H1 (cell line): ENCODE results near the gene ST6GALNAC3. TPM values are rescaled to one million over a fixed set of nuclear protein-coding genes. Genes with fewer than 3 reads are reported as not detected.

ENCODE experiments used
- CTCF ChIA-PET: fragments of 300-600 bp; sonication (Branson Sonifier 250); formaldehyde crosslinking; loops from one replicate; lab custom pipeline; 2021; ENCODE audit not compliant: partially characterized antibody; lab: Charles Lee
- POLR2A ChIA-PET: fragments of 300-600 bp; sonication (Branson Sonifier 250); formaldehyde crosslinking; loops from one replicate; lab custom pipeline; 2021; ENCODE audit warnings: inconsistent platforms; ENCODE audit not compliant: partially characterized antibody; lab: Charles Lee
- DNase-seq, 2 experiments: peaks; one replicate each; pipeline versions ENCODE4 v3.0.0 to v3.0.0-alpha.2; 2010 to 2022; ENCODE audit warnings: low spot score in 2 of 2, low read depth in 1 of 2, mixed read lengths in 1 of 2
- FAIRE-seq: peaks from 2 replicates; lab custom pipeline; 2011; peaks lifted over from hg19 to GRCh38; lab: Jason Lieb, UNC
- H2AFZ ChIP-seq: 2 replicates; pipeline ENCODE4 v1.8.1; 2012; ENCODE audit warnings: low read length, inconsistent platforms
- H2AK5ac ChIP-seq: 2 replicates; pipeline ENCODE4 v1.6.1; 2013; ENCODE audit warnings: low read depth, low read length
- H2BK120ac ChIP-seq: replicated peaks from 2 replicates; pipeline ENCODE3; 2013; ENCODE audit warnings: low read depth, low read length, inconsistent platforms
- H2BK12ac ChIP-seq: 2 replicates; pipeline ENCODE4 v1.6.1; 2013; ENCODE audit warnings: low read depth, low read length
- H2BK15ac ChIP-seq: 2 replicates; pipeline ENCODE4 v1.6.1; 2013; ENCODE audit warnings: low read length
- H2BK20ac ChIP-seq: 2 replicates; pipeline ENCODE4 v1.6.1; 2013; ENCODE audit warnings: low read length
- H2BK5ac ChIP-seq: 2 replicates; pipeline ENCODE4 v1.6.1; 2013; ENCODE audit warnings: low read depth, low read length
- H3K14ac ChIP-seq: 2 replicates; pipeline ENCODE4 v1.6.1; 2013; ENCODE audit warnings: inconsistent platforms; ENCODE audit not compliant: insufficient read length
- H3K18ac ChIP-seq: 2 replicates; pipeline ENCODE4 v1.6.1; 2013; ENCODE audit warnings: low read length; ENCODE audit errors: extremely low read depth
- H3K23ac ChIP-seq: 2 replicates; pipeline ENCODE4 v1.6.1; 2013; ENCODE audit warnings: inconsistent platforms; ENCODE audit not compliant: insufficient read length
- H3K23me2 ChIP-seq: 2 replicates; pipeline ENCODE4 v1.6.1; 2013; ENCODE audit warnings: low read depth, low read length
- H3K27ac ChIP-seq: 2 replicates; pipeline ENCODE4 v1.6.1; 2011; ENCODE audit warnings: low read depth, low read length, inconsistent platforms
- H3K27me3 ChIP-seq, 4 experiments: replicated peaks in 1 of 4; 1 replicate in 1 of 4; 2 replicates in 3 of 4; pipeline versions ENCODE4 v1.6.1 to v1.8.1; 2011 to 2013; ENCODE audit warnings: low read length in 3 of 4, mild to moderate bottlenecking in 3 of 4, inconsistent platforms in 2 of 4, mixed read lengths in 2 of 4, moderate library complexity in 1 of 4; ENCODE audit not compliant: control insufficient read depth in 3 of 4, insufficient read depth in 3 of 4; ENCODE audit errors: extremely low read depth in 1 of 4
- H3K36me3 ChIP-seq, 4 experiments: 2 replicates each; pipeline versions ENCODE4 v1.6.1 to v1.8.1; 2011 to 2013; ENCODE audit warnings: mild to moderate bottlenecking in 4 of 4, low read length in 3 of 4, moderate library complexity in 2 of 4, control low read depth in 1 of 4, inconsistent platforms in 1 of 4; ENCODE audit not compliant: insufficient read depth in 4 of 4, control insufficient read depth in 2 of 4
- H3K4ac ChIP-seq: replicated peaks from 2 replicates; pipeline ENCODE3; 2013; ENCODE audit warnings: low read length, low read depth, mixed read lengths, inconsistent platforms; ENCODE audit not compliant: insufficient read length
- H3K4me1 ChIP-seq, 4 experiments: replicated peaks in 1 of 4; 1 replicate in 1 of 4; 2 replicates in 3 of 4; pipeline versions ENCODE4 v1.6.1 to v1.8.1; 2011 to 2013; ENCODE audit warnings: low read length in 3 of 4, inconsistent platforms in 2 of 4, mixed read lengths in 1 of 4; ENCODE audit not compliant: insufficient read depth in 4 of 4, control insufficient read depth in 3 of 4
- H3K4me2 ChIP-seq, 2 experiments: 2 replicates each; pipeline versions ENCODE4 v1.6.1 to v1.8.1; 2011 to 2013; ENCODE audit warnings: low read depth in 2 of 2, low read length in 2 of 2, control low read depth in 1 of 2, inconsistent platforms in 1 of 2, mild to moderate bottlenecking in 1 of 2; ENCODE audit not compliant: insufficient read depth in 1 of 2
- H3K4me3 ChIP-seq, 4 experiments: fragments of 200-600, 300-600 bp in 1 of 4; sonication (generic), shearing (Covaris generic), sonication (Bioruptor Twin) in 1 of 4; 2 replicates each; pipeline versions ENCODE4 v1.5.1 to v1.8.1; 2011 to 2016; ENCODE audit warnings: low read length in 4 of 4, low read depth in 3 of 4, control low read depth in 2 of 4, inconsistent platforms in 2 of 4, mild to moderate bottlenecking in 2 of 4, mixed read lengths in 1 of 4, moderate library complexity in 1 of 4; ENCODE audit not compliant: insufficient read depth in 2 of 4; ENCODE audit errors: extremely low read depth in 1 of 4
- H3K56ac ChIP-seq: replicated peaks from 2 replicates; pipeline ENCODE3; 2013; ENCODE audit warnings: low read depth, mild to moderate bottlenecking, mixed read lengths, low read length, inconsistent platforms; ENCODE audit not compliant: insufficient read length
- H3K79me1 ChIP-seq: 2 replicates; pipeline ENCODE4 v1.6.1; 2013; ENCODE audit warnings: low read depth, low read length, control low read depth
- H3K79me2 ChIP-seq, 2 experiments: 2 replicates each; pipeline versions ENCODE4 v1.6.1 to v1.8.1; 2012 to 2013; ENCODE audit warnings: low read length in 2 of 2, mild to moderate bottlenecking in 2 of 2, inconsistent platforms in 1 of 2; ENCODE audit not compliant: insufficient read depth in 2 of 2, control insufficient read depth in 1 of 2
- H3K9ac ChIP-seq, 4 experiments: replicated peaks in 1 of 4; 1 replicate in 1 of 4; 2 replicates in 3 of 4; pipeline versions ENCODE4 v1.6.1 to v1.8.1; 2011 to 2013; ENCODE audit warnings: low read depth in 3 of 4, low read length in 3 of 4, control low read depth in 2 of 4, mild to moderate bottlenecking in 2 of 4, moderate library complexity in 2 of 4, inconsistent platforms in 1 of 4; ENCODE audit errors: extremely low read depth in 1 of 4
- H3K9me3 ChIP-seq, 2 experiments: 2 replicates each; pipeline versions ENCODE4 v1.6.1 to v1.8.1; 2012 to 2013; ENCODE audit warnings: mild to moderate bottlenecking in 2 of 2, moderate library complexity in 2 of 2, control low read depth in 1 of 2, inconsistent platforms in 1 of 2, low read depth in 1 of 2, low read length in 1 of 2, mixed read lengths in 1 of 2; ENCODE audit not compliant: insufficient read depth in 2 of 2
- H4K20me1 ChIP-seq, 2 experiments: replicated peaks in 1 of 2; 2 replicates each; pipeline versions ENCODE3 to v1.8.1; 2011 to 2013; ENCODE audit warnings: inconsistent platforms in 2 of 2, low read length in 2 of 2, mild to moderate bottlenecking in 1 of 2; ENCODE audit not compliant: insufficient read depth in 2 of 2, control insufficient read depth in 1 of 2
- H4K5ac ChIP-seq: 2 replicates; pipeline ENCODE4 v1.6.1; 2013; ENCODE audit warnings: low read length, low read depth, mixed read lengths, inconsistent platforms; ENCODE audit not compliant: insufficient read length
- H4K8ac ChIP-seq: 2 replicates; pipeline ENCODE4 v1.8.0; 2013; ENCODE audit warnings: mild to moderate bottlenecking, moderate library complexity, low read length, inconsistent platforms; ENCODE audit not compliant: insufficient read depth; ENCODE audit errors: extremely low read depth
- H4K91ac ChIP-seq: replicated peaks from 2 replicates; pipeline ENCODE3; 2013; ENCODE audit warnings: low read length, mixed read lengths, inconsistent platforms; ENCODE audit not compliant: insufficient read length
- WGBS, 2 experiments: shearing (Covaris generic) in 1 of 2; methylation state at CpG; one replicate each; pipeline versions ENCODE4 v1.1.6 to v1.1.7; 2013 to 2015; ENCODE audit warnings: low lambda C conversion rate in 2 of 2, mixed read lengths in 2 of 2, inconsistent platforms in 1 of 2, low coverage in 1 of 2, missing lambda C conversion rate in 1 of 2; ENCODE audit not compliant: insufficient replicate concordance in 2 of 2, insufficient coverage in 1 of 2, insufficient read length in 1 of 2; ENCODE audit errors: extremely low coverage in 1 of 2, missing lambda C conversion rate in 1 of 2; 5-methylcytosine and 5-hydroxymethylcytosine counted together
- polyA plus RNA-seq, 7 experiments: library from polyadenylated mRNA; depleted of rRNA in 3 of 7; stranded (reverse) in 5 of 7; unstranded in 2 of 7; fragments of >200 nt in 5 of 7; fragments of 200-250 nt in 2 of 7; gene quantifications; 1 replicate in 5 of 7; 2 replicates in 1 of 7; 4 replicates in 1 of 7; pipeline versions ENCODE4 v1.2.1 to v1.2.3, GENCODE V29; 2011 to 2013; ENCODE audit warnings: missing spikeins in 2 of 7, mixed read lengths in 2 of 7
- total RNA-seq: library from RNA; stranded (reverse); fragmentation: NEBNext Ultra II Directional; extraction: Animal tissue kit (Norgen Biotek cat#: 25700); gene quantifications from 2 replicates; pipeline ENCODE4 v1.2.1, GENCODE V29; 2021

ST6GALNAC3 gene
- total and polyA plus RNA-seq, 2 of the 8 experiments (the other 6 are each of a cell fraction or from before 2014, with no cell fraction given): 4.9 to 19.0 TPM

DNA sequence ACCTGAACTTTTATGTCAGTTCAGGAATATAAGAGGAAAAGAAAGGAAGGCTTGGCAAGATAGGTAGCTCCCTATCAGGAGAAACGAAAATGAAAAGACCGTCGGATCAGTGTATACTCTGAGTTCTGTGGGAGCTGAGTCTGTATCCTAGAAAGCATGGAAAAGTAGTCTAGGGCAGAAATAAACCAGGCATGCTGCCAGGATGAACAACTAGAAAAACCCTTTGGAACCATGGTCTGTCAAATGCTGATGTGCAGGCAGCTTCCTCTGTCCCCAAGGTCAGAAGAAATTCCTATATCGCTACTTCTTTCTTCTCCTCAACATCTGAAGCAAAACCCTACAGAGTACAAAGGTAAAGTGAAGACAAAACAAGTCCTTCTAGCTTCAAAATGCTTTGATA is 268.8 kb downstream of the ST6GALNAC3 start:
- Histone ChIP-seq H2BK15ac (no peak overlapping the region), H3K4me2 (no peak overlapping the region), H2BK120ac (no peak overlapping the region), H3K4ac (no peak overlapping the region), H3K4me3 (no peak overlapping the region), H3K79me1 (no peaks in the 10 kb centered on the region), H3K27ac (no peak overlapping the region), H2AK5ac (no peak overlapping the region), H2BK20ac (no peak overlapping the region), H3K23me2 (no peaks in the 10 kb centered on the region), H3K4me1 (no peaks in the 10 kb centered on the region), H2AFZ (no peak overlapping the region), H4K20me1 (no peaks in the 10 kb centered on the region), H2BK5ac (no peak overlapping the region), H3K23ac (no peak overlapping the region), H3K9ac (no peak overlapping the region), H2BK12ac (no peak overlapping the region), H3K27me3 (no peaks in the 10 kb centered on the region), H4K5ac (no peak overlapping the region), H3K14ac (no peak overlapping the region), H4K91ac (no peak overlapping the region), H4K8ac (no peak overlapping the region), H3K36me3 (no peaks in the 10 kb centered on the region), H3K9me3 (no peaks in the 10 kb centered on the region), H3K18ac (no peak overlapping the region), H3K56ac (no peak overlapping the region), H3K79me2 (no peaks in the 10 kb centered on the region)
- ChIA-PET CTCF (interaction anchor here (0.9 to 1.3 kb wide), 3 partner anchors 9 to 1244 kb away, joined by 3 read pairs; no protein-coding TSS in a partner anchor), POLR2A (no interaction called here)
- WGBS, 2 experiments: 93% methylated on average over 4 of the region's 4 CpGs; no CpG with 5 or more reads in 1 of the 2 experiments
- FAIRE-seq: no peak
- no peak for DNase-seq
